GM12873 (cell line): Measurements from ENCODE around the gene SOD2.

ENCODE experiments used
- CTCF ChIP-seq: IDR thresholded peaks from 2 replicates; pipeline ENCODE4 v1.5.1; 2012; ENCODE audit warnings: low read depth, mild to moderate bottlenecking, moderate library complexity, low read length, control low read depth; ENCODE audit not compliant: insufficient read depth; ENCODE audit errors: missing control alignments

SOD2 gene

GRCh38 chr6:159701413-159701999 lies 8.5 kb upstream of the SOD2 start:
- no peak for TF ChIP-seq CTCF

GRCh38 chr6:159700970-159701369 lies 7.9 kb upstream of the SOD2 start:
- TF ChIP-seq CTCF: no peak

- no peak for TF ChIP-seq CTCF
Measured at GRCh38 chr6:159695984-159696383, 2.9 kb upstream of the SOD2 start.

- no peak for TF ChIP-seq CTCF
Measured at GRCh38 chr6:159693894-159694545, 979 bp upstream of the SOD2 start.

GRCh38 chr6:159692303-159693127 lies 526 bp downstream of the SOD2 start:
- no peak for TF ChIP-seq CTCF

GRCh38 chr6:159691963-159692287 lies 1.1 kb downstream of the SOD2 start:
- TF ChIP-seq CTCF: no peak
